HG03378 (cell line): ENCODE data around the gene PTPRK.

Source experiments
- ATAC-seq: cut with Tn5 transposase; IDR thresholded peaks from one replicate; pipeline ENCODE4 v1.9.1; 2021; ENCODE audit warnings: mild to moderate bottlenecking, moderate library complexity; ENCODE audit not compliant: unreplicated experiment

Gene PTPRK

GRCh38 chr6:128350416-128351254 is 169.8 kb downstream of the PTPRK start:
- no peak for ATAC-seq

GRCh38 chr6:128347123-128347522 is 173.3 kb downstream of the PTPRK start:
- no peak for ATAC-seq

DNA sequence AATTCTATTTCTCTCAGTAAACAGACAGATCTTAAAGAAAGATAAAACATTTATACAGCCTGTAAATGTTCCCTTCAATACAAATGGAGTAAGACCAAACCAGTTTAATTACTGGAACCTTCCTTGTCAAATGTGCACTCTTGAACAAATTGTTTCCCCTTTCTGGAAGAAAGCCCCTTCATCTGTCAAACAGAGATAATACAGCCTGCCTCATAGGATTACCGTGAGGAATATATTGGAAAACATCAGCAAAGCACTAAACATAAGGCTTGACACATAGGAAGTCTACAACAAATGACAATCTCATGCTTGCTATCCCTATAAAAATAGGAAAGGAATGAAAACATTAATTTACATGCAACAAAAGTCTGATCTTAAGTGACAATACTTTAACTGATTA is 173.8 kb downstream of the PTPRK start:
- ATAC-seq = no peak

GRCh38 chr6:128345278-128345677 is 175.1 kb downstream of the PTPRK start:
- no peak for ATAC-seq

DNA sequence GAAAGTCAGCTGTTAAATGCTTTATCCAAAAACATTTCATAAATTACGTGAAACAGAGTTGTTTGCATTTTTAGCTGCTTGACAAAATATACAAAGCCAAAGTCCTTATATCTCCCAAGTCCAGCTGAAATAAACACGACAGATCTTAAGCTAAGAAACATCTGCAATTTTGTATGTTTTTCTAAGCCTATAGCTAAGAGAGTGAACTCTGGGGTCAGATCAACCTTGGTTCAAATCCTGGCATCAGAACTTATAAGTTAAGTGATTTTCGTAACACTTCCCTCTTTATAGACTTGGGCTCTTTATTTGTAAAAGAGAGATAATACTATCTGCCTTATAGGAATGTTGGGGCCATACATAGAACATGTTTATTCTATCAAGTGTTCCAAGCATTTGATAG is 176.7 kb downstream of the PTPRK start:
- ATAC-seq = no peak

DNA sequence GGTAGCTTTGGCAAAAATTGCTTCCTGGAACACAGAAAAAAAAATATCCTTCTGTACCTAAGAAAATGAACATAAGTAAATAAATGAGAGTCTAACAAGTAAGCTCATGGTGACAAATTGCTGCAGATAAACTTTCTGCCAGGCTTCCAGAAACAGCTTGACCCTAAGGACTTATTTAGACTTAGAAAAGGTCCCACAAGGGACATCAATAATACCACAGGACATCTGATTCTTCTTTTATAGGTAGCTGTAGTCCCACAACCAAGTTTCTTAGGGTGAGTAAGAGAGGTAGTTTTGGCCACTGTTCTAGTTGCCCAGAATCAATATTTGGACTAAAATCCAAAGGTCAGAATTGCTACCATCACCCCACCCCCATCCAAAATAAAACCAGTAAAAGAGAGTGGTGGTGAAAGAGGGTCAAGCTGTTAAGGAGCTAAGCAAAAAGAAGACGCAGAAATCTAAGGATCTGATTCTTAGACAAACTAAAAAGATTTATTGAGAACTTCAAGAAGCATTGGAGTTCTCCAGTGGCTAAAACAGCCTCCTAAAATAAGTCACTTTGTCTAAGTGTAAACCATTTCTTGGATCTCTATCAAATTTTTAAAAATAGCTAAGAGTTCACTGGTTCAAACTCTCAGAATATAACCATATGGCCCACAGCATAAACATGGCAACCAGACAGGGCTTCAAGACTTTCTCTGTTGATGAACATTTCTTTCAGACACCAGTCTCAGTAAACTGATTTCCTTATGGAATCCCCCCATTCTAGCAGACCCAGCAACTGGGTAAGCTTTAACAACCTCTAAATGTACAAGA is 180.6 kb downstream of the PTPRK start:
- ATAC-seq = no peak

DNA sequence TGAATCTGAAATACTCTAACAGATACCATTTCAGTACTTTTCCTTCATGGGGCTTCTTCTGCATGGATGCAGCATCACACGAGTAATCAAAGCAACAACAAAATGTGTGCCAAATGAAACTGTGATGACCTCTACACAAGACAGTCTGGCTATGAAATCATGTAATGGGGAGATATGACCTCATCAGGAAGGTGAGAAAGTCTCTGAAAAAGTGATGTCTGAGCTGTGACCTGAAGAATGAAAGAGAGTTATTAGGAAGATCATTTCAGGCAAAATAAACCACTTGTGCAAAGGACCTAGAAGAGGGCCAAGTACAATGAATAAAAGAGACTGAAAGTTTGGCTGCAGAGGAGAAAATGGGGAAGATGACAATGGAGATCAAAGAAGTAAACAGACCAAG is 182.8 kb downstream of the PTPRK start:
- no peak for ATAC-seq

- no peak for ATAC-seq
Observed at GRCh38 chr6:128336436-128337095, 183.8 kb downstream of the PTPRK start.

DNA sequence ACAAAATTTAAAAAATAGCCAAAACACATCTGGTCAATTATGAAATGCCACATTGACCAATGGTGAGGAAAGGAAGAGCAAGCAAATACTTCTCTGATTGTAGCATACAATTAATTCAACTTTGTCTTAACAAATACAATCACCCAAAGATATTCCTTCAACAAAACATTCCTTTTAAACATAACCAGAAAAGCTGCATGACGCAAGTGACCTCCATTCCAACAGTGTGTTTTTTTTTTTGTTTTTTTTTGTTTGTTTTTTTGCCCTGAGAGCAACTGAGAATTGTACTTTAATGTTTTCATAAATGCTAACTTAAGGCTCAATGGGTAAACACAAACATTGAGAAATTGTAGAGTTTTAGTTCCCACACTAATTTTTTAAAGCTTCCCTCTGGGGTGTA is 184.4 kb downstream of the PTPRK start:
- no peak for ATAC-seq

- no peak for ATAC-seq
Observed at GRCh38 chr6:128333581-128334223, 186.7 kb downstream of the PTPRK start.

- ATAC-seq = peak; percentile 85
Observed at GRCh38 chr6:128327890-128328289, 192.5 kb downstream of the PTPRK start.

GRCh38 chr6:128323011-128323410 is 197.4 kb downstream of the PTPRK start:
- no peak for ATAC-seq

- ATAC-seq = no peak
Observed at GRCh38 chr6:128319946-128320345, 200.5 kb downstream of the PTPRK start.

GRCh38 chr6:128319157-128319556 is 201.2 kb downstream of the PTPRK start:
- ATAC-seq = no peak

GRCh38 chr6:128316258-128316929 is 204.0 kb downstream of the PTPRK start:
- no peak for ATAC-seq

GRCh38 chr6:128314190-128314589 is 206.2 kb downstream of the PTPRK start:
- ATAC-seq = no peak

GRCh38 chr6:128311944-128312570 is 208.3 kb downstream of the PTPRK start:
- ATAC-seq = peak; percentile 53

GRCh38 chr6:128310451-128310850 is 209.9 kb downstream of the PTPRK start:
- ATAC-seq = no peak

- no peak for ATAC-seq
Observed at GRCh38 chr6:128307671-128308070, 212.7 kb downstream of the PTPRK start.

GRCh38 chr6:128305976-128306375 is 214.4 kb downstream of the PTPRK start:
- ATAC-seq = no peak
